H9 (cell line): Measurements from ENCODE around the gene BLMH. TPM values are rescaled to one million over a fixed set of nuclear protein-coding genes. Genes with fewer than 3 reads are reported as not detected.

Source experiments
- DNase-seq: peaks from one replicate; pipeline ENCODE4 v3.0.0-alpha.2; 2017
- H2AFZ ChIP-seq: one replicate; pipeline ENCODE4 v1.6.1; 2013; ENCODE audit warnings: mild to moderate bottlenecking, low read length, control low read depth, moderate library complexity
- H2AK5ac ChIP-seq: 2 replicates; pipeline ENCODE4 v1.6.1; 2013; ENCODE audit warnings: low read length, control low read depth, mixed read lengths; ENCODE audit not compliant: insufficient read length
- H2BK120ac ChIP-seq: one replicate; pipeline ENCODE4 v1.6.1; 2013; ENCODE audit warnings: low read depth, mild to moderate bottlenecking, low read length, control low read depth, inconsistent platforms; ENCODE audit not compliant: poor library complexity, severe bottlenecking
- H2BK12ac ChIP-seq: 2 replicates; pipeline ENCODE4 v1.6.1; 2013; ENCODE audit warnings: low read length, control low read depth, mixed read lengths, low read depth; ENCODE audit not compliant: insufficient read length
- H2BK15ac ChIP-seq: 2 replicates; pipeline ENCODE4 v1.6.1; 2013; ENCODE audit warnings: low read depth, low read length, control low read depth
- H2BK20ac ChIP-seq: one replicate; pipeline ENCODE4 v1.6.1; 2013; ENCODE audit warnings: low read depth, mild to moderate bottlenecking, low read length, control low read depth, inconsistent platforms; ENCODE audit not compliant: poor library complexity, severe bottlenecking
- H2BK5ac ChIP-seq: 2 replicates; pipeline ENCODE4 v1.6.1; 2013; ENCODE audit warnings: low read length, control low read depth, mixed read lengths; ENCODE audit not compliant: insufficient read length
- H3K14ac ChIP-seq: 2 replicates; pipeline ENCODE4 v1.6.1; 2013; ENCODE audit warnings: low read length, control low read depth; ENCODE audit not compliant: insufficient read depth
- H3K18ac ChIP-seq: 2 replicates; pipeline ENCODE4 v1.6.1; 2013; ENCODE audit warnings: low read depth, mild to moderate bottlenecking, mixed read lengths, low read length, control low read depth; ENCODE audit not compliant: insufficient read length
- H3K23ac ChIP-seq: 2 replicates; pipeline ENCODE4 v1.6.1; 2013; ENCODE audit warnings: low read length, control low read depth, mixed read lengths, low read depth; ENCODE audit not compliant: insufficient read length
- H3K23me2 ChIP-seq: 2 replicates; pipeline ENCODE4 v1.6.1; 2013; ENCODE audit warnings: low read depth, mild to moderate bottlenecking, mixed read lengths, low read length, control low read depth; ENCODE audit not compliant: insufficient read length, poor library complexity, severe bottlenecking
- H3K27ac ChIP-seq: 2 replicates; pipeline ENCODE4 v1.5.1; 2013; ENCODE audit warnings: low read length, control low read depth, mixed read lengths, low read depth; ENCODE audit not compliant: insufficient read length
- H3K27me3 ChIP-seq: 2 replicates; pipeline ENCODE4 v1.6.1; 2013; ENCODE audit warnings: low read length, control low read depth, inconsistent platforms; ENCODE audit not compliant: insufficient read depth
- H3K4ac ChIP-seq: 2 replicates; pipeline ENCODE4 v1.6.1; 2013; ENCODE audit warnings: low read depth, mild to moderate bottlenecking, control low read depth, inconsistent platforms, low read length, moderate library complexity
- H3K4me1 ChIP-seq: 2 replicates; pipeline ENCODE4 v1.6.1; 2013; ENCODE audit warnings: low read length, control low read depth, inconsistent platforms; ENCODE audit not compliant: insufficient read depth
- H3K4me2 ChIP-seq: 2 replicates; pipeline ENCODE4 v1.6.1; 2013; ENCODE audit warnings: low read length, control low read depth, mixed read lengths; ENCODE audit not compliant: insufficient read length, insufficient read depth
- H3K56ac ChIP-seq: 2 replicates; pipeline ENCODE4 v1.6.1; 2013; ENCODE audit warnings: low read depth, mild to moderate bottlenecking, mixed read lengths, low read length, control low read depth; ENCODE audit not compliant: insufficient read length
- H3K79me1 ChIP-seq: 2 replicates; pipeline ENCODE4 v1.6.1; 2013; ENCODE audit warnings: low read depth, mild to moderate bottlenecking, moderate library complexity, low read length, control low read depth, inconsistent platforms; ENCODE audit not compliant: insufficient read depth, poor library complexity, severe bottlenecking
- H3K79me2 ChIP-seq: 2 replicates; pipeline ENCODE4 v1.6.1; 2013; ENCODE audit warnings: low read length, control low read depth, inconsistent platforms; ENCODE audit not compliant: insufficient read depth
- H3K9ac ChIP-seq: 2 replicates; pipeline ENCODE4 v1.6.1; 2013; ENCODE audit warnings: low read length, control low read depth, mixed read lengths; ENCODE audit not compliant: insufficient read length; ENCODE audit errors: extremely low read depth
- H3K9me3 ChIP-seq: one replicate; pipeline ENCODE4 v1.6.1; 2013; ENCODE audit warnings: low read depth, low read length, inconsistent platforms; ENCODE audit not compliant: control insufficient read depth
- H3T11ph ChIP-seq: one replicate; pipeline ENCODE4 v1.6.1; 2013; ENCODE audit warnings: mild to moderate bottlenecking, low read length, control low read depth, inconsistent platforms
- H4K20me1 ChIP-seq: one replicate; pipeline ENCODE4 v1.6.1; 2013; ENCODE audit not compliant: control insufficient read depth, insufficient read length, insufficient read depth
- H4K5ac ChIP-seq: 2 replicates; pipeline ENCODE4 v1.6.1; 2013; ENCODE audit warnings: low read depth, mild to moderate bottlenecking, mixed read lengths, low read length, control low read depth; ENCODE audit not compliant: insufficient read length
- H4K8ac ChIP-seq: replicated peaks from 2 replicates; pipeline ENCODE4 v1.6.1; 2013; ENCODE audit warnings: low read length, control low read depth, mixed read lengths, low read depth; ENCODE audit not compliant: insufficient read length
- H4K91ac ChIP-seq: 2 replicates; pipeline ENCODE4 v1.6.1; 2013; ENCODE audit warnings: low read depth, mild to moderate bottlenecking, moderate library complexity, mixed read lengths, low read length, control low read depth; ENCODE audit not compliant: insufficient read length
- H3K27ac Mint-ChIP-seq, 3 experiments: 2 replicates in 2 of 3; 3 replicates in 1 of 3; pipeline ENCODE4 v1.8.0; 2020 to 2021; ENCODE audit warnings: mixed read lengths in 3 of 3, mild to moderate bottlenecking in 1 of 3, moderate library complexity in 1 of 3
- H3K27me3 Mint-ChIP-seq: 2 replicates; pipeline ENCODE4 v1.8.0; 2021; ENCODE audit warnings: low read depth, mild to moderate bottlenecking, moderate library complexity, mixed read lengths
- H3K36me3 Mint-ChIP-seq, 3 experiments: 2 replicates in 2 of 3; 3 replicates in 1 of 3; pipeline ENCODE4 v1.8.0; 2020 to 2021; ENCODE audit warnings: low read depth in 3 of 3, mixed read lengths in 3 of 3; ENCODE audit not compliant: insufficient read depth in 1 of 3
- H3K4me1 Mint-ChIP-seq, 2 experiments: 2 replicates each; pipeline ENCODE4 v1.8.0; 2020; ENCODE audit warnings: mixed read lengths in 2 of 2
- H3K4me3 Mint-ChIP-seq, 2 experiments: 2 replicates in 1 of 2; 3 replicates in 1 of 2; pipeline ENCODE4 v1.8.0; 2020 to 2021; ENCODE audit warnings: mild to moderate bottlenecking in 2 of 2, mixed read lengths in 2 of 2, moderate library complexity in 1 of 2
- H3K9me3 Mint-ChIP-seq, 2 experiments: 2 replicates in 1 of 2; 3 replicates in 1 of 2; pipeline ENCODE4 v1.8.0; 2020; ENCODE audit warnings: mild to moderate bottlenecking in 2 of 2, mixed read lengths in 2 of 2, moderate library complexity in 1 of 2
- CTCF ChIP-seq: fragments of 200-600 bp; sonication (generic); conservative IDR thresholded peaks from 3 replicates; pipeline ENCODE4 v1.8.0; 2021; ENCODE audit warnings: antibody characterized with exemption, mild to moderate bottlenecking
- WGBS: extraction: QIAGEN DNeasy Blood & Tissue Kit; methylation state at CpG from one replicate; pipeline ENCODE4 v1.1.7; 2013; ENCODE audit warnings: missing lambda C conversion rate, low lambda C conversion rate, mixed read lengths; ENCODE audit not compliant: insufficient read length; ENCODE audit errors: extremely low coverage; 5-methylcytosine and 5-hydroxymethylcytosine counted together
- total RNA-seq: library from RNA; stranded (reverse); gene quantifications from 2 replicates; pipeline ENCODE4 v1.2.1, GENCODE V29; 2021

Gene BLMH
- total RNA-seq, 1 experiment from 2014 or later = 74.7 TPM

- WGBS = no CpG with 5 or more reads among the region's 8 CpGs
- no peak for DNase-seq
Measured at GRCh38 chr17:30224419-30224960, 67.3 kb downstream of the BLMH start.

More at GRCh38 chr17:30224419-30224960, 67.3 kb downstream of the BLMH start:
- TF ChIP-seq CTCF = no peak
- Mint-ChIP-seq H3K9me3 (no peaks in the 10 kb centered on the region), H3K27me3 (peaks cover 12% of the 10 kb centered on the region), H3K4me3 (no peak overlapping the region), H3K27ac (no peak overlapping the region; a peak in 1 of 7 replicates), H3K4me1 (peaks cover 16 to 20% of the 10 kb centered on the region in 2 experiments), H3K36me3 (no peaks in the 10 kb centered on the region; a peak in 1 of 7 replicates)
- H4K8ac ChIP-seq = no peak overlapping the region
- no peaks in the 10 kb centered on the region for H3K27me3 ChIP-seq
- H3K27ac ChIP-seq = no peak overlapping the region
- no peak overlapping the region for H2BK120ac ChIP-seq
- H3K14ac ChIP-seq = no peak overlapping the region
- H3K4me1 ChIP-seq = no peaks in the 10 kb centered on the region
- H3K23me2 ChIP-seq = peaks cover 4% of the 10 kb centered on the region
- no peaks in the 10 kb centered on the region for H3K79me2 ChIP-seq
- no peak overlapping the region for H4K91ac ChIP-seq
- no peak overlapping the region for H3K18ac ChIP-seq
- no peak overlapping the region for H3T11ph ChIP-seq
- no peak overlapping the region for H3K23ac ChIP-seq
- H3K4ac ChIP-seq = no peak overlapping the region
- no peak overlapping the region for H4K5ac ChIP-seq
- H3K56ac ChIP-seq = no peak overlapping the region
- no peaks in the 10 kb centered on the region for H4K20me1 ChIP-seq
- no peak overlapping the region for H2BK20ac ChIP-seq
- H2BK5ac ChIP-seq = no peak overlapping the region
- no peak overlapping the region for H2AK5ac ChIP-seq
- H2BK15ac ChIP-seq = no peak overlapping the region
- H3K9ac ChIP-seq = no peak overlapping the region
- no peak overlapping the region for H2AFZ ChIP-seq
- H2BK12ac ChIP-seq = no peak overlapping the region
- no peak overlapping the region for H3K4me2 ChIP-seq
- no peaks in the 10 kb centered on the region for H3K9me3 ChIP-seq
- no peaks in the 10 kb centered on the region for H3K79me1 ChIP-seq
